RWPE2 (cell line): ENCODE results near the gene EIF5A.
"Not testable (repeated sequence)": the region's sequence is repeated elsewhere in the genome, so short reads cannot be mapped to it uniquely, and the experiment has no call there.

Experiments
- ATAC-seq: fragments of 200-7000 bp; cut with Tn5 transposase; 3 replicates; pipeline ENCODE4 v1.9.1; 2021; ENCODE audit warnings: low read depth
- DNase-seq: peaks from one replicate; pipeline ENCODE4 v3.0.0-alpha.2; 2020; ENCODE audit warnings: low spot score
- H3K27ac ChIP-seq: fragments of 450-650 bp; 2 replicates; pipeline ENCODE4 v1.5.1; 2017; ENCODE audit warnings: mild to moderate bottlenecking; ENCODE audit not compliant: poor library complexity, severe bottlenecking
- H3K27me3 ChIP-seq: fragments of 250-450 bp; sonication (Bioruptor Pico); 2 replicates; pipeline ENCODE4 v1.5.1; 2021; ENCODE audit warnings: mild to moderate bottlenecking, moderate library complexity; ENCODE audit not compliant: insufficient read depth, poor library complexity, severe bottlenecking
- H3K36me3 ChIP-seq: fragments of 250-450 bp; sonication (Bioruptor Pico); 2 replicates; pipeline ENCODE4 v1.5.1; 2020; ENCODE audit warnings: low read depth, mild to moderate bottlenecking, moderate library complexity
- H3K4me1 ChIP-seq: fragments of 250-450 bp; sonication (Bioruptor Pico); 2 replicates; pipeline ENCODE4 v1.5.1; 2021; ENCODE audit warnings: mild to moderate bottlenecking, moderate library complexity; ENCODE audit not compliant: insufficient read depth, poor library complexity, severe bottlenecking
- H3K4me3 ChIP-seq: fragments of 250-450 bp; sonication (Bioruptor Pico); 2 replicates; pipeline ENCODE4 v1.5.1; 2021; ENCODE audit warnings: mild to moderate bottlenecking, moderate library complexity; ENCODE audit not compliant: severe bottlenecking
- H3K9me3 ChIP-seq: fragments of 250-450 bp; sonication (Bioruptor Pico); 2 replicates; pipeline ENCODE4 v1.5.1; 2021; ENCODE audit warnings: mild to moderate bottlenecking, moderate library complexity; ENCODE audit not compliant: severe bottlenecking
- CTCF ChIP-seq: fragments of 450-650 bp; IDR thresholded peaks from one replicate; pipeline ENCODE4 v1.5.1; 2017; ENCODE audit warnings: mild to moderate bottlenecking, moderate library complexity; ENCODE audit not compliant: poor library complexity, severe bottlenecking

EIF5A gene

GRCh38 chr17:7336240-7337175 lies 29.1 kb downstream of the EIF5A start, which contains the start of gene ACAP1:
ACAP1 (plus strand) TSS chr17:7336529; CDS start chr17:7336735, 206 bp downstream.
- Histone ChIP-seq H3K36me3 (no peaks in the 10 kb centered on the region), H3K4me1 (no peaks in the 10 kb centered on the region), H3K9me3 (no peaks in the 10 kb centered on the region), H3K27me3 (no peaks in the 10 kb centered on the region), H3K4me3 (no peak within 1 kb of the TSS), H3K27ac (no peak within 1 kb of the TSS)
- ATAC-seq (no peak), DNase-seq (peak; percentile 36)
- TF ChIP-seq CTCF: no peak

- not testable (repeated sequence) for H3K27ac ChIP-seq, H3K9me3 ChIP-seq, H3K4me1 ChIP-seq, DNase-seq, H3K36me3 ChIP-seq, ATAC-seq, H3K4me3 ChIP-seq, H3K27me3 ChIP-seq
These were observed 30.2 kb downstream of the EIF5A start for GRCh38 chr17:7337600-7337999.

GRCh38 chr17:7340179-7340578 lies 32.8 kb downstream of the EIF5A start:
- Histone ChIP-seq H3K4me3 (no peak overlapping the region), H3K4me1 (no peaks in the 10 kb centered on the region), H3K36me3 (no peaks in the 10 kb centered on the region), H3K27me3 (peaks cover 8% of the 10 kb centered on the region), H3K9me3 (no peaks in the 10 kb centered on the region), H3K27ac (no peak overlapping the region)
- ATAC-seq (no peak), DNase-seq (no peak)
- no peak for TF ChIP-seq CTCF

- Histone ChIP-seq H3K27me3 (peaks cover 8% of the 10 kb centered on the region), H3K4me1 (no peaks in the 10 kb centered on the region), H3K9me3 (no peaks in the 10 kb centered on the region), H3K27ac (no peak overlapping the region), H3K36me3 (no peaks in the 10 kb centered on the region), H3K4me3 (no peak overlapping the region)
- ATAC-seq (no peak), DNase-seq (peak; percentile 58)
- no peak for TF ChIP-seq CTCF
These were observed 34.4 kb downstream of the EIF5A start for GRCh38 chr17:7341842-7342241.

- ATAC-seq (no peak), DNase-seq (peak; percentile 61)
- Histone ChIP-seq H3K4me1 (no peaks in the 10 kb centered on the region), H3K27ac (no peak overlapping the region), H3K9me3 (no peaks in the 10 kb centered on the region), H3K27me3 (peaks cover 8% of the 10 kb centered on the region), H3K4me3 (no peak overlapping the region), H3K36me3 (no peaks in the 10 kb centered on the region)
- TF ChIP-seq CTCF: no peak
These were observed 35.8 kb downstream of the EIF5A start for GRCh38 chr17:7343250-7343649.
